WTC11 (cell line): Measurements from ENCODE around the gene PTPRN2.

Source experiments
- ELF4 ChIP-seq: sonication (generic); formaldehyde crosslinking; IDR thresholded peaks from 2 replicates; pipeline ENCODE4 v1.8.1; 2022; ENCODE audit warnings: low read depth, mild to moderate bottlenecking, moderate library complexity, missing genetic modification reagents
- ESRRA ChIP-seq: sonication (generic); formaldehyde crosslinking; IDR thresholded peaks from 2 replicates; pipeline ENCODE4 v1.8.1; 2022; ENCODE audit warnings: mild to moderate bottlenecking, missing genetic modification reagents, borderline replicate concordance
- IRF2 ChIP-seq: sonication (generic); formaldehyde crosslinking; IDR thresholded peaks from 2 replicates; pipeline ENCODE4 v1.8.0; 2022; ENCODE audit warnings: low read depth, missing genetic modification reagents, borderline replicate concordance
- NFE2L1 ChIP-seq: sonication (generic); formaldehyde crosslinking; IDR thresholded peaks from 2 replicates; pipeline ENCODE4 v1.8.1; 2023; ENCODE audit warnings: missing genetic modification reagents
- NFYB ChIP-seq: sonication (generic); formaldehyde crosslinking; conservative IDR thresholded peaks from 2 replicates; pipeline ENCODE4 v1.8.0; 2022; ENCODE audit warnings: low read depth, missing genetic modification reagents
- NR1H2 ChIP-seq: sonication (generic); formaldehyde crosslinking; IDR thresholded peaks from 2 replicates; pipeline ENCODE4 v1.9.0; 2021; ENCODE audit warnings: mild to moderate bottlenecking, moderate library complexity, missing genetic modification reagents
- TEAD1 ChIP-seq: sonication (generic); formaldehyde crosslinking; IDR thresholded peaks from 2 replicates; pipeline ENCODE4 v1.8.0; 2022; ENCODE audit warnings: mild to moderate bottlenecking, missing genetic modification reagents
- TF ChIP-seq, protein P1 (sequence below): sonication (generic); formaldehyde crosslinking; IDR thresholded peaks from 2 replicates; pipeline ENCODE4 v1.8.1; 2023; ENCODE audit warnings: mild to moderate bottlenecking, missing genetic modification reagents
- TF ChIP-seq, protein P2 (sequence below): fragments of 200-600 bp; IDR thresholded peaks from 2 replicates; pipeline ENCODE4 v1.8.0; 2022; ENCODE audit warnings: antibody characterized with exemption
- TF ChIP-seq, protein P3 (sequence below): sonication (generic); formaldehyde crosslinking; IDR thresholded peaks from 2 replicates; pipeline ENCODE4 v1.8.0; 2022; ENCODE audit warnings: missing genetic modification reagents
- TF ChIP-seq, protein P4 (sequence below): sonication (generic); formaldehyde crosslinking; conservative IDR thresholded peaks from 2 replicates; pipeline ENCODE4 v1.8.1; 2023; ENCODE audit warnings: mild to moderate bottlenecking, low read depth, missing genetic modification reagents, moderate library complexity
- TF ChIP-seq, protein P5 (sequence below): sonication (generic); formaldehyde crosslinking; IDR thresholded peaks from 2 replicates; pipeline ENCODE4 v1.8.1; 2022; ENCODE audit warnings: low read depth, missing genetic modification reagents, borderline replicate concordance

DNA sequence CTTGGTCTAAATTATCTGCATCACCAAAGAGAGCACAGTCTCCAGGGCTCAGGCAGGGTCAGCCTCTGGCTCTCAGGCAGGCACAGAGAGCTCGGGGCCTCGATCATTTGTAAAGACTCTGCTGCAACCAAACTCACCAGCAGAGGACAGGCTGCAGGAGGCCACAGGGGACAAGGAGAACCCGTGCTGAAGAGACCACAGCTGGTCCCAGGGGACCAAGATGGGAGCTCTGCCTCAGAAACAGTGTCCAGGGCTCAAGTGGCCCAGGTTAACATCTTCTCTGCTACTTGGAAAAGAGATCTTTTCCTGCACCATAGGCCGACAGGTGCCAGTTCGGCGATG is 543.2 kb downstream of the PTPRN2 start:
- TF ChIP-seq IRF2 (CRISPR knock-in tag) = no peak
- TF ChIP-seq, protein P1, sequence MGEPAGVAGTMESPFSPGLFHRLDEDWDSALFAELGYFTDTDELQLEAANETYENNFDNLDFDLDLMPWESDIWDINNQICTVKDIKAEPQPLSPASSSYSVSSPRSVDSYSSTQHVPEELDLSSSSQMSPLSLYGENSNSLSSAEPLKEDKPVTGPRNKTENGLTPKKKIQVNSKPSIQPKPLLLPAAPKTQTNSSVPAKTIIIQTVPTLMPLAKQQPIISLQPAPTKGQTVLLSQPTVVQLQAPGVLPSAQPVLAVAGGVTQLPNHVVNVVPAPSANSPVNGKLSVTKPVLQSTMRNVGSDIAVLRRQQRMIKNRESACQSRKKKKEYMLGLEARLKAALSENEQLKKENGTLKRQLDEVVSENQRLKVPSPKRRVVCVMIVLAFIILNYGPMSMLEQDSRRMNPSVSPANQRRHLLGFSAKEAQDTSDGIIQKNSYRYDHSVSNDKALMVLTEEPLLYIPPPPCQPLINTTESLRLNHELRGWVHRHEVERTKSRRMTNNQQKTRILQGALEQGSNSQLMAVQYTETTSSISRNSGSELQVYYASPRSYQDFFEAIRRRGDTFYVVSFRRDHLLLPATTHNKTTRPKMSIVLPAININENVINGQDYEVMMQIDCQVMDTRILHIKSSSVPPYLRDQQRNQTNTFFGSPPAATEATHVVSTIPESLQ (CRISPR knock-in tag) = no peak
- TF ChIP-seq, protein P2, sequence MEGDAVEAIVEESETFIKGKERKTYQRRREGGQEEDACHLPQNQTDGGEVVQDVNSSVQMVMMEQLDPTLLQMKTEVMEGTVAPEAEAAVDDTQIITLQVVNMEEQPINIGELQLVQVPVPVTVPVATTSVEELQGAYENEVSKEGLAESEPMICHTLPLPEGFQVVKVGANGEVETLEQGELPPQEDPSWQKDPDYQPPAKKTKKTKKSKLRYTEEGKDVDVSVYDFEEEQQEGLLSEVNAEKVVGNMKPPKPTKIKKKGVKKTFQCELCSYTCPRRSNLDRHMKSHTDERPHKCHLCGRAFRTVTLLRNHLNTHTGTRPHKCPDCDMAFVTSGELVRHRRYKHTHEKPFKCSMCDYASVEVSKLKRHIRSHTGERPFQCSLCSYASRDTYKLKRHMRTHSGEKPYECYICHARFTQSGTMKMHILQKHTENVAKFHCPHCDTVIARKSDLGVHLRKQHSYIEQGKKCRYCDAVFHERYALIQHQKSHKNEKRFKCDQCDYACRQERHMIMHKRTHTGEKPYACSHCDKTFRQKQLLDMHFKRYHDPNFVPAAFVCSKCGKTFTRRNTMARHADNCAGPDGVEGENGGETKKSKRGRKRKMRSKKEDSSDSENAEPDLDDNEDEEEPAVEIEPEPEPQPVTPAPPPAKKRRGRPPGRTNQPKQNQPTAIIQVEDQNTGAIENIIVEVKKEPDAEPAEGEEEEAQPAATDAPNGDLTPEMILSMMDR = no peak
- no peak for TF ChIP-seq ELF4 (CRISPR knock-in tag)
- no peak for TF ChIP-seq NR1H2 (CRISPR knock-in tag)
- no peak for TF ChIP-seq ESRRA (CRISPR knock-in tag)
- TF ChIP-seq, protein P3, sequence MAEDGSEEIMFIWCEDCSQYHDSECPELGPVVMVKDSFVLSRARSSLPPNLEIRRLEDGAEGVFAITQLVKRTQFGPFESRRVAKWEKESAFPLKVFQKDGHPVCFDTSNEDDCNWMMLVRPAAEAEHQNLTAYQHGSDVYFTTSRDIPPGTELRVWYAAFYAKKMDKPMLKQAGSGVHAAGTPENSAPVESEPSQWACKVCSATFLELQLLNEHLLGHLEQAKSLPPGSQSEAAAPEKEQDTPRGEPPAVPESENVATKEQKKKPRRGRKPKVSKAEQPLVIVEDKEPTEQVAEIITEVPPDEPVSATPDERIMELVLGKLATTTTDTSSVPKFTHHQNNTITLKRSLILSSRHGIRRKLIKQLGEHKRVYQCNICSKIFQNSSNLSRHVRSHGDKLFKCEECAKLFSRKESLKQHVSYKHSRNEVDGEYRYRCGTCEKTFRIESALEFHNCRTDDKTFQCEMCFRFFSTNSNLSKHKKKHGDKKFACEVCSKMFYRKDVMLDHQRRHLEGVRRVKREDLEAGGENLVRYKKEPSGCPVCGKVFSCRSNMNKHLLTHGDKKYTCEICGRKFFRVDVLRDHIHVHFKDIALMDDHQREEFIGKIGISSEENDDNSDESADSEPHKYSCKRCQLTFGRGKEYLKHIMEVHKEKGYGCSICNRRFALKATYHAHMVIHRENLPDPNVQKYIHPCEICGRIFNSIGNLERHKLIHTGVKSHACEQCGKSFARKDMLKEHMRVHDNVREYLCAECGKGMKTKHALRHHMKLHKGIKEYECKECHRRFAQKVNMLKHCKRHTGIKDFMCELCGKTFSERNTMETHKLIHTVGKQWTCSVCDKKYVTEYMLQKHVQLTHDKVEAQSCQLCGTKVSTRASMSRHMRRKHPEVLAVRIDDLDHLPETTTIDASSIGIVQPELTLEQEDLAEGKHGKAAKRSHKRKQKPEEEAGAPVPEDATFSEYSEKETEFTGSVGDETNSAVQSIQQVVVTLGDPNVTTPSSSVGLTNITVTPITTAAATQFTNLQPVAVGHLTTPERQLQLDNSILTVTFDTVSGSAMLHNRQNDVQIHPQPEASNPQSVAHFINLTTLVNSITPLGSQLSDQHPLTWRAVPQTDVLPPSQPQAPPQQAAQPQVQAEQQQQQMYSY = no peak
- TF ChIP-seq, protein P4, sequence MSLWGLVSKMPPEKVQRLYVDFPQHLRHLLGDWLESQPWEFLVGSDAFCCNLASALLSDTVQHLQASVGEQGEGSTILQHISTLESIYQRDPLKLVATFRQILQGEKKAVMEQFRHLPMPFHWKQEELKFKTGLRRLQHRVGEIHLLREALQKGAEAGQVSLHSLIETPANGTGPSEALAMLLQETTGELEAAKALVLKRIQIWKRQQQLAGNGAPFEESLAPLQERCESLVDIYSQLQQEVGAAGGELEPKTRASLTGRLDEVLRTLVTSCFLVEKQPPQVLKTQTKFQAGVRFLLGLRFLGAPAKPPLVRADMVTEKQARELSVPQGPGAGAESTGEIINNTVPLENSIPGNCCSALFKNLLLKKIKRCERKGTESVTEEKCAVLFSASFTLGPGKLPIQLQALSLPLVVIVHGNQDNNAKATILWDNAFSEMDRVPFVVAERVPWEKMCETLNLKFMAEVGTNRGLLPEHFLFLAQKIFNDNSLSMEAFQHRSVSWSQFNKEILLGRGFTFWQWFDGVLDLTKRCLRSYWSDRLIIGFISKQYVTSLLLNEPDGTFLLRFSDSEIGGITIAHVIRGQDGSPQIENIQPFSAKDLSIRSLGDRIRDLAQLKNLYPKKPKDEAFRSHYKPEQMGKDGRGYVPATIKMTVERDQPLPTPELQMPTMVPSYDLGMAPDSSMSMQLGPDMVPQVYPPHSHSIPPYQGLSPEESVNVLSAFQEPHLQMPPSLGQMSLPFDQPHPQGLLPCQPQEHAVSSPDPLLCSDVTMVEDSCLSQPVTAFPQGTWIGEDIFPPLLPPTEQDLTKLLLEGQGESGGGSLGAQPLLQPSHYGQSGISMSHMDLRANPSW (CRISPR knock-in tag) = no peak
- TF ChIP-seq, protein P5, sequence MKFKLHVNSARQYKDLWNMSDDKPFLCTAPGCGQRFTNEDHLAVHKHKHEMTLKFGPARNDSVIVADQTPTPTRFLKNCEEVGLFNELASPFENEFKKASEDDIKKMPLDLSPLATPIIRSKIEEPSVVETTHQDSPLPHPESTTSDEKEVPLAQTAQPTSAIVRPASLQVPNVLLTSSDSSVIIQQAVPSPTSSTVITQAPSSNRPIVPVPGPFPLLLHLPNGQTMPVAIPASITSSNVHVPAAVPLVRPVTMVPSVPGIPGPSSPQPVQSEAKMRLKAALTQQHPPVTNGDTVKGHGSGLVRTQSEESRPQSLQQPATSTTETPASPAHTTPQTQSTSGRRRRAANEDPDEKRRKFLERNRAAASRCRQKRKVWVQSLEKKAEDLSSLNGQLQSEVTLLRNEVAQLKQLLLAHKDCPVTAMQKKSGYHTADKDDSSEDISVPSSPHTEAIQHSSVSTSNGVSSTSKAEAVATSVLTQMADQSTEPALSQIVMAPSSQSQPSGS (CRISPR knock-in tag) = no peak
- TF ChIP-seq TEAD1 (CRISPR knock-in tag) = no peak
- no peak for TF ChIP-seq NFYB (CRISPR knock-in tag)
- no peak for TF ChIP-seq NFE2L1 (CRISPR knock-in tag)
